GM03348 (cell line): ENCODE measurements around the gene TMPRSS9.

Source experiments
- DNase-seq: peaks from one replicate; pipeline ENCODE4 v3.0.0; 2012; ENCODE audit warnings: low spot score

Gene TMPRSS9

GRCh38 chr19:2359992-2360685 lies at the start of gene TMPRSS9:
TMPRSS9 (plus strand) TSS chr19:2360265; CDS start chr19:2389786, 29,521 bp downstream.
- no peak for DNase-seq

- DNase-seq, result no peak
These were observed 49.0 kb upstream of the TMPRSS9 start for GRCh38 chr19:2311093-2311492.

GRCh38 chr19:2312820-2313501 lies 47.1 kb upstream of the TMPRSS9 start:
- DNase-seq, result no peak

GRCh38 chr19:2315121-2315817 lies 44.8 kb upstream of the TMPRSS9 start:
- DNase-seq, result no peak

- DNase-seq, result peak; percentile 79
These were observed 44.2 kb upstream of the TMPRSS9 start for GRCh38 chr19:2315818-2316353.

GRCh38 chr19:2317300-2317699 lies 42.8 kb upstream of the TMPRSS9 start:
- DNase-seq, result no peak

- no peak for DNase-seq
These were observed 42.3 kb upstream of the TMPRSS9 start for GRCh38 chr19:2317756-2318155.

GRCh38 chr19:2318923-2319322 lies 41.1 kb upstream of the TMPRSS9 start:
- DNase-seq, result no peak

- no peak for DNase-seq
These were observed 40.5 kb upstream of the TMPRSS9 start for GRCh38 chr19:2319551-2319950.

- DNase-seq, result no peak
These were observed 40.0 kb upstream of the TMPRSS9 start for GRCh38 chr19:2320049-2320448.

GRCh38 chr19:2320939-2321338 lies 39.1 kb upstream of the TMPRSS9 start:
- no peak for DNase-seq

- no peak for DNase-seq
These were observed 38.3 kb upstream of the TMPRSS9 start for GRCh38 chr19:2321565-2322283.

- no peak for DNase-seq
These were observed 36.4 kb upstream of the TMPRSS9 start for GRCh38 chr19:2323707-2324106.

GRCh38 chr19:2324220-2324948 lies 35.7 kb upstream of the TMPRSS9 start:
- DNase-seq, result no peak

- DNase-seq, result no peak
These were observed 34.6 kb upstream of the TMPRSS9 start for GRCh38 chr19:2325281-2326046.

GRCh38 chr19:2326699-2327360 lies 33.2 kb upstream of the TMPRSS9 start:
- no peak for DNase-seq

GRCh38 chr19:2327773-2328400 lies 32.2 kb upstream of the TMPRSS9 start:
- peak; percentile 86 for DNase-seq

- DNase-seq, result peak; percentile 100
These were observed 31.5 kb upstream of the TMPRSS9 start, which contains the start of the genes LSM7 and SPPL2B for GRCh38 chr19:2328401-2329148. LSM7 (minus strand) TSS chr19:2328586; CDS start chr19:2328566, 20 bp downstream. SPPL2B (plus strand) TSS chr19:2328684; CDS start chr19:2328710, 26 bp downstream.

GRCh38 chr19:2329149-2329478 lies 31.0 kb upstream of the TMPRSS9 start:
- peak; percentile 32 for DNase-seq
